ENCODE data around the gene LZTS2. TPM values are rescaled to one million over a fixed set of nuclear protein-coding genes. Genes with fewer than 3 reads are reported as not detected.

Gene LZTS2
- total RNA-seq, 1 donor from 2014 or later = 56.7 TPM

DNA sequence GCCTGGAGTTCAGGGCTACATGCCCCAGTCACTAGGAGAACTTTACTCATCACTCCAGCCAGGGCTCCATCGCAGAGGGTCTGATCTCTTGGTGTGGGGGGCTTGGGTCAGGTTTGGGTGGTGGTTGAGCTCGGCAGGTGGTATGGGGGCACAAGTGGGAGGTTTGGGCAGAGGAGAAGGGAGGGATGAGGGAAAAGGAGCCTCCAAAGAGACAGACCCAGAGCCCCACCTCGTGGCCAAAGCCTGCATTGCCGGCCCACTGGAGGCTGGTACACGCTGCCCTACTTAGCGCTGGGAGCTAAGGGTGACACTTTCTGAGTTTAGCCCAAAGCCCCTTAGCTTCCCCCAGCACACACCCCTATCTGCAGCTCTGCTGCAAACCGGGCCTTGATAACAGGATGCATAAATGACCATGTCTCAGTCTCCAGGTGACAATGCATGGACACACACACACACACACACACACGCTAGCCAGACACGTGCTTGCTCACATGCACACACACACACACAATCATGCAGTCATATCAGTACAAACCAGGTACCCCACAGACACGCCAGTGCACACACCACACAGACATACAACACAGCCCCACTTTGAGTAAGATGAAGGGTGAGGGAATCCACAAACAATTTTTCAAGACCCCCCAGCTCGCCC, 14.7 kb downstream of the LZTS2 start:
- Mint-ChIP-seq H3K27me3 (ENCODE audit: unreplicated experiment) (peaks cover 14% of the 10 kb centered on the region), H3K9me3 (ENCODE audit: unreplicated experiment) (peaks cover 19% of the 10 kb centered on the region), H3K4me3 (ENCODE audit: unreplicated experiment) (no peak overlapping the region), H3K4me1 (ENCODE audit: low read depth, unreplicated experiment) (peaks cover 18% of the 10 kb centered on the region), H3K27ac (ENCODE audit: unreplicated experiment) (peak overlapping the region; percentile 8), H3K36me3 (ENCODE audit: unreplicated experiment) (no peaks in the 10 kb centered on the region)
- peak; percentile 93 for DNase-seq
- TF ChIP-seq, protein P1, sequence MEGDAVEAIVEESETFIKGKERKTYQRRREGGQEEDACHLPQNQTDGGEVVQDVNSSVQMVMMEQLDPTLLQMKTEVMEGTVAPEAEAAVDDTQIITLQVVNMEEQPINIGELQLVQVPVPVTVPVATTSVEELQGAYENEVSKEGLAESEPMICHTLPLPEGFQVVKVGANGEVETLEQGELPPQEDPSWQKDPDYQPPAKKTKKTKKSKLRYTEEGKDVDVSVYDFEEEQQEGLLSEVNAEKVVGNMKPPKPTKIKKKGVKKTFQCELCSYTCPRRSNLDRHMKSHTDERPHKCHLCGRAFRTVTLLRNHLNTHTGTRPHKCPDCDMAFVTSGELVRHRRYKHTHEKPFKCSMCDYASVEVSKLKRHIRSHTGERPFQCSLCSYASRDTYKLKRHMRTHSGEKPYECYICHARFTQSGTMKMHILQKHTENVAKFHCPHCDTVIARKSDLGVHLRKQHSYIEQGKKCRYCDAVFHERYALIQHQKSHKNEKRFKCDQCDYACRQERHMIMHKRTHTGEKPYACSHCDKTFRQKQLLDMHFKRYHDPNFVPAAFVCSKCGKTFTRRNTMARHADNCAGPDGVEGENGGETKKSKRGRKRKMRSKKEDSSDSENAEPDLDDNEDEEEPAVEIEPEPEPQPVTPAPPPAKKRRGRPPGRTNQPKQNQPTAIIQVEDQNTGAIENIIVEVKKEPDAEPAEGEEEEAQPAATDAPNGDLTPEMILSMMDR (IDR thresholded peaks at IDR 0.05; ENCODE audit: partially characterized antibody, unreplicated experiment) = peak; percentile 76

DNA sequence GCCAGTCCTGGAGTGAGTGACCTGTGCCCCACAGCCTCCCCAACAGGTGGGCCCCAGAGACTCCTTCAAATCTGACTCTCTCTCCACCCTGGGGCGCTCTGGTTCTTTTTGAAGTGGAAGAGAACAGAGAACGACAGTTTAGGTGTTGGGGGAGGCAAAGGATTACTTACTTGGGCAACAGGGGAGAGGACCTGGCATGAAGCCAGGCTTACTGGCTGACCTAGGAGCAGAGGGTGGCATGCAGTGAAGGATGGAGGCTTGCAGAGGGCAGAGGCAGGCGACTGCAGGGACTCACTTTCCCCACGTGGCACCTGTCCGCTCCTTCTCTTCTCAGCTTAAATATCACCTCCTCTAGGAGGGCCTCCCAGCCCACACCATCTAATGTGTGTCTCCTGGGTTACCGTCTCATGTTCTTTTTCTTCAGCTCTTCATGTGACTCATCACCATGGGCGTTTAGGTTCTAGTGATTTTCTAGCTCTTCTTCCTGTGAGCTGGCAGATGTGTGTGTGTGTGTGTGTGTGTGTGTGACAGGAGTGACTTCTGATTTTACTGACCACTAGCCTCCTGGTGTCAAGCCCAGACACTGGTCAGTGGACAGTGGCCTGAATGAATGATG, 15.5 kb downstream of the LZTS2 start:
- Mint-ChIP-seq H3K4me1 (ENCODE audit: low read depth, unreplicated experiment) (peaks cover 18% of the 10 kb centered on the region), H3K4me3 (ENCODE audit: unreplicated experiment) (no peak overlapping the region), H3K36me3 (ENCODE audit: unreplicated experiment) (no peaks in the 10 kb centered on the region), H3K27me3 (ENCODE audit: unreplicated experiment) (peaks cover 16% of the 10 kb centered on the region), H3K9me3 (ENCODE audit: unreplicated experiment) (peaks cover 19% of the 10 kb centered on the region), H3K27ac (ENCODE audit: unreplicated experiment) (no peak overlapping the region)
- no peak for DNase-seq
- TF ChIP-seq, protein P1 (IDR thresholded peaks at IDR 0.05; ENCODE audit: partially characterized antibody, unreplicated experiment) = no peak

DNA sequence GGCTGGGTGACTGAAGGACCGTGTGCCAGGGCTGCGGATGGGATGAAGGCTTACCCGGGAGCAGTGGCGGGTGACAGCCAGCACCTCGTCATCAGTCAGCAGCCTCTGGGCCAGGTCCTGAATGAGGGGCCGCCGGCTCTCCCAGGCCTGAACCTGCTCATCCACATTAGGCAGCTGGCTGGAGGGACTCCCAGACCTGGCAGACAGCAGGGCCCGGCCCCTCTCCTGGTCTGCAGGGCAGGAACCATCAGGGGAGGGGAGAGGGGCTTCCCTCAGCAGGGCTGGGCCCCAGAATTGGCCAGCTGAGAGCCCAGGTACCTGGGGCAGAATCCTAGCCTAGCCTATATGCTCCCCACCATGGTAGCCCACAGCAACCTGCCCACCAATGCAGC, 16.0 kb downstream of the LZTS2 start:
- H3K27ac Mint-ChIP-seq (ENCODE audit: unreplicated experiment) = no peak overlapping the region
- H3K4me1 Mint-ChIP-seq (ENCODE audit: low read depth, unreplicated experiment) = peaks cover 18% of the 10 kb centered on the region
- DNase-seq = no peak
- no peaks in the 10 kb centered on the region for H3K36me3 Mint-ChIP-seq (ENCODE audit: unreplicated experiment)
- H3K27me3 Mint-ChIP-seq (ENCODE audit: unreplicated experiment) = peaks cover 16% of the 10 kb centered on the region
- peaks cover 19% of the 10 kb centered on the region for H3K9me3 Mint-ChIP-seq (ENCODE audit: unreplicated experiment)
- no peak overlapping the region for H3K4me3 Mint-ChIP-seq (ENCODE audit: unreplicated experiment)
- TF ChIP-seq, protein P1 (IDR thresholded peaks at IDR 0.05; ENCODE audit: partially characterized antibody, unreplicated experiment) = no peak

DNA sequence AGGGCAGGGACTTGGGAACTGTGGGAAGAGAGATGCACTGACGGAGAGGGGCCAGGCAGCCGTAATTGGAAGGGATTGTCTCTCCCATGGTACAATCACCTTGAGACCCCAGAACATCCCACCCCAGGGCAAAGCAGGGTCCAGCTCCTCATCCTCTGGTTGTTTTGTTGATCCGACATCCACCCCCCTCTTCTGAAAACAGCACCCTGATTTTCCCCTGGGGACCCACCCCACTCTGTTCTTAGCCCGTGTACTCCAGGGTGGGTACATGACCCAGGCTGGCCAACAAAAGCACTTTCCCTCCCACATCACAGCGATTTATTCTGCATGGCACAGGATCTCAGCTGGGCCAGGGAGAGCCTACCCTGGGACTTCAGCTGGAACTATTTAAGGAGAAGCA, 17.2 kb downstream of the LZTS2 start:
- H3K27me3 Mint-ChIP-seq (ENCODE audit: unreplicated experiment) = peaks cover 16% of the 10 kb centered on the region
- DNase-seq = no peak
- no peak overlapping the region for H3K4me3 Mint-ChIP-seq (ENCODE audit: unreplicated experiment)
- peaks cover 18% of the 10 kb centered on the region for H3K9me3 Mint-ChIP-seq (ENCODE audit: unreplicated experiment)
- peaks cover 18% of the 10 kb centered on the region for H3K4me1 Mint-ChIP-seq (ENCODE audit: low read depth, unreplicated experiment)
- no peak overlapping the region for H3K27ac Mint-ChIP-seq (ENCODE audit: unreplicated experiment)
- TF ChIP-seq, protein P1 (IDR thresholded peaks at IDR 0.05; ENCODE audit: partially characterized antibody, unreplicated experiment) = no peak
- H3K36me3 Mint-ChIP-seq (ENCODE audit: unreplicated experiment) = no peaks in the 10 kb centered on the region

DNA sequence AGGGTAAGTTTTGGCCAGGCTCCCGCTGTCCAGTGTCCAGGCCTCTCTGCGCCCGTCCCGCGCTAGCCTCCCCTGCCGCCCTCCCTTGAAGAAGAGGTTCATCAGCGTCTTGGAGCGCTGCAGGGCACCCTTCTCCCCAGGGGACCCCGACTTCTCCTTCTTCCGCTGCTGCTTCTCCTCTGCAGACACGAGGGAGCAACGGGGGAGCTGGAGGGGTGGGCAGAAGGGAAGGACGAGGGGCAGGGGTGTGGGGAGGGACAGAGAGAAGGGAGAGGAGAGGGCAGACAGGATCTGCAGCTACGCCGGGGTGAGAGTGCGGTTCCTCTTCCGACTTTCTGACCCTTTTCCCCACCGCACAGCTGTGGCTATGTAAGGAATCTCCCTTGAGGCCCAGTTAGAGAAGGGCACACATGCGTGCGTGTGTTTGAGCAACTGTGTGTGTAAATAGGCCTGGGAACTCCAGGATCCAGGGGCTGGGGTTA, 18.6 kb downstream of the LZTS2 start:
- TF ChIP-seq, protein P1 (IDR thresholded peaks at IDR 0.05; ENCODE audit: partially characterized antibody, unreplicated experiment) = no peak
- peaks cover 14% of the 10 kb centered on the region for H3K27me3 Mint-ChIP-seq (ENCODE audit: unreplicated experiment)
- peaks cover 13% of the 10 kb centered on the region for H3K4me1 Mint-ChIP-seq (ENCODE audit: low read depth, unreplicated experiment)
- H3K36me3 Mint-ChIP-seq (ENCODE audit: unreplicated experiment) = no peaks in the 10 kb centered on the region
- peaks cover 16% of the 10 kb centered on the region for H3K9me3 Mint-ChIP-seq (ENCODE audit: unreplicated experiment)
- peak overlapping the region; percentile 14 for H3K27ac Mint-ChIP-seq (ENCODE audit: unreplicated experiment)
- peak; percentile 46 for DNase-seq
- peak overlapping the region; percentile 53 for H3K4me3 Mint-ChIP-seq (ENCODE audit: unreplicated experiment)

Measured in glutamatergic neuron (in vitro differentiated cells).